HG03108 (cell line): ENCODE results near the gene CELSR3.

Experiments
- ATAC-seq: cut with Tn5 transposase; IDR thresholded peaks from one replicate; pipeline ENCODE4 v1.9.1; 2021; ENCODE audit warnings: moderate library complexity; ENCODE audit not compliant: unreplicated experiment

Gene CELSR3

GRCh38 chr3:48661501-48662144, 1.1 kb downstream of the CELSR3 start:
- no peak for ATAC-seq

DNA sequence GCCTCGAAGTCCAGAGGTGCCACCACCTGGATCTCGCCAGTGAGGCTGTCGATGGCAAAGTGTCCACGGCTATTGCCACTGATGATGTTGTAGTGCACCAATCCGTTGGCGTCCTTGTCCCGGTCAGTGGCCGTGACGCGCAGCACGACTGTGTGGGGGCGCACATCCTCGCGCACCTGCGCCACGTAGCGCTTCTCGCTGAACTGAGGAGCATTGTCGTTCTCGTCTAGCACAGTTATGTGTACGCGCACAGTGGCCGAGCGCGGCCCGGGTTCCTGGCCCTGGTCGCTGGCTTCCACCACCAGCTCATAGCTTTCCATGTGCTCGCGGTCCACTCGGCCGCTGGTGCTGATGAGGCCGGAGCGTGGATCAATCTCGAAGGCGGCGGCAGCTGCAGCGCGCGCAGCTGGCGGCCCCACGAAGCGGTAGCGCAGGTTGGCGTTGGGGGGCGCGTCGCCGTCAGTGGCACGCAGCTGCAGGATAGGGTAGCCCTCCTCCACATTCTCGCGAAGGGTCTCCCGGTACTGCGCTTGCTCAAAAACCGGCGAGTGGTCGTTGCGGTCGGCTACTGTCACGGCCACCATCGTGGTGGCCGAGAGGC, 1.8 kb downstream of the CELSR3 start:
- ATAC-seq: no peak

DNA sequence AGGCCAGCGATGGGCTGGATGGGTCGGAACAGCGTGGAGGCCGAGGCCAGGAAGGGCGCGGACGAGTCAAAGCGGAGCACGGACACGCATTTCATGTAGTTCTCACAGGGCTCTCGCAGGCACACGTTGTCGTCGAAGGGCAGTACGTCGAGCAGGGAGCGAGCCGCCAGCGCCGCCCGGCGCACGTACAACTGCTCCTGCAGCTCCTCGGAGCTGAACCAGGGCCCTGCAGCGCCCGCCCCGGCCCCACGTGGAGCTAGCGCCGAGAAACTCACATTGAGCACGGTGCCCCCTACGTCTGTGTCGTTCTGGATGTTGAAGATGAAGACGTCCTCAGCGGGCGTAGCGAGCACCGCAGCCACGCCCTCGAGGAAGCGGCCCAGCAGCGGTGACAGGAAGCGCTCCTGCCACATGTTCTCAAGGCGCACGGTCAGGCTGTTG, 5.8 kb downstream of the CELSR3 start:
- no peak for ATAC-seq

- peak; percentile 47 for ATAC-seq
Observed at GRCh38 chr3:48656061-48656840, 6.4 kb downstream of the CELSR3 start.

GRCh38 chr3:48655606-48656005, 7.1 kb downstream of the CELSR3 start:
- ATAC-seq: no peak

- ATAC-seq: no peak
Observed at GRCh38 chr3:48655063-48655462, 7.6 kb downstream of the CELSR3 start.

- ATAC-seq: no peak
Observed at GRCh38 chr3:48652923-48653715, 9.6 kb downstream of the CELSR3 start.

GRCh38 chr3:48651771-48652170, 10.9 kb downstream of the CELSR3 start:
- no peak for ATAC-seq

DNA sequence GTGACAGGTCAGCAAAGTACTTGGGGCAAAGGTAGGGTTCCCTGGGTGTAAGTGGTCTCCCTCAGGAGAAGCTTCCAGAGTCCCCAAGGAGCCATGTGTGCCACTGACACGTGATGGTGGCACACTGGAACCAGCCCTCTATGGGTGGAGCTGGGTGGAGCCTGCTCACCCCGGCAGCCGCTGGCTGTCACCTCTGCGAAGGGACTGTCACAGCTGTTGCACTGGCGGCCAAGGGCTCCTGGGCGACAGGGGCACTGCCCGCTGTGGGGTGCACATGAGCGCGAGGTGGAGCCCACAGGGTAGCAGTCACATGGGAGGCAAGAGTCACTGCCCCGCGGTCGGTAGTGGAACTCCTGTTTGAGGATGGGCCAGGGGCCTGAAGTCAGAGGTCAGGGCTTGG, 12.0 kb downstream of the CELSR3 start:
- no peak for ATAC-seq

DNA sequence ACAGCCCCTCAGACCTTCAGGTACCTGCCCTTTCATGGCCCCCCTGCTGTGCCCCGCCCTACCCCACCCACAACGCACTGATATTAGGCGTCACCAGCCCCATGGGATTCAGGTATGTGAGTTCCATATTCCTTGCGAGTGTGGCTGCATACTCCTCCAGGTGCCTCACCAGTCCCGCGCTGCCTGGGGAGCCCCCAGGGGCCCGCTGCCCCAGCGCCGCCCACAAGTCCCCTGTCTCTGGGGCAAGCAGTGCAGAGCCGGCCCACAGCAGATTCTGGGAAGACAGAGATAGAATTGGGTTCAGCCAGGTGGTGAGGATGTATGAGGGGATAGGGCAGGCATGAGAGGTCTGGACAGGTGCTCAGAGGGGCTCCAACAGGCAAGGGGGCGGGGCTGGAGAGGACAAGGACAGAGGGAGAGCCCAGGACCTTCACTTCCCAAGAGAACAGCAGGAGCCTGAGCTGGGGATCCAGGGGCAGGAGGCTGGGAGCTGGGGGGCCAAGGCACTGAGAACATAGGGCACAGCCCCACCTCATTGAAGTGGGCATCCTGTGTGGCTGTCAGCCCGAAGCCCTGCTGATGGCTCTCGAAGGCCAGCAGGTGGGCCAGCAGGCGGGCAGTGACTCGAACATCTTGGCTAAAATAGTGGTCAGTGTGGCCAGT, 14.4 kb downstream of the CELSR3 start:
- ATAC-seq: no peak

GRCh38 chr3:48647714-48648113, 15.0 kb downstream of the CELSR3 start:
- ATAC-seq: no peak

DNA sequence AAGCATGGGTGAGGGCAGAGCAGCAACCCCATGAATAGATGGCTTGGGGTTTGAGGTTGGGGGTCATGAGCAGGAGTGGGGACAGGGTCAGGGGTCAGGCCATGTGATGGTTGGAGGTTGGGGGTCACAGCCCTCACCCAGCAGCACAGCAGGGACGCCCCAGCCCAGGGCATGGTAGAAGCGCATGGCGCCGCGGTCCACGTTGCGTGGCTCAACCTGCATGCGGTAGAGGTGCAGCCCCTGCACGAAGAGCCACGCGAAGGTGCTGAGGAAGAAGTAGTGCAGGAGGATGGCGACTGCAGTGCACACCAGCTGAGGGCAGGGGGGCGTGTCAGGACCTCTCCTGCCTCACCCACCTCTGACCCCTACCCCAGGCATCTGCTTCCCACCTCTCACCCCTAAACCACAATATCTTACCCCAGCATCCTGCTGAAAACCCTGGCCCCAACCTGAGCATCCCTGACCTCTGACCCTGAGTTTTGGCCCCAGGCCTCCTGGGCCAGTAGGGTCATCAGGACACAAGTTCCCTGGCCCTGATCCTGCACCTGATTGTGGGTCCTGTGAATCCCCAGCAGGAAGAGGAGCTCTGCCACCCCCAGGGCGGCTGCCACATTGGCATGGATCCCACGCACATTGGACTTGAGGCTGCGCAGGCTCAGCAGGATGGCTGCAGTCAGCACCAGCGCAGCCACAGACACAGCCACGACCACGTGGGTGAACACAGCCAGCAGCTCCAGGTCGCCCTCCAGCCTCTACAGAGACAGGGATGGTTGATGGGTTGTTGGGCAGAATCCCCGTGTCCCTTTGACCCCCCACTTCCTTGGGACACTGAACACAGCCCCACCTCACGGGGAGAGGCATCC, 17.6 kb downstream of the CELSR3 start:
- no peak for ATAC-seq

GRCh38 chr3:48642605-48643004, 20.1 kb downstream of the CELSR3 start:
- ATAC-seq: no peak

DNA sequence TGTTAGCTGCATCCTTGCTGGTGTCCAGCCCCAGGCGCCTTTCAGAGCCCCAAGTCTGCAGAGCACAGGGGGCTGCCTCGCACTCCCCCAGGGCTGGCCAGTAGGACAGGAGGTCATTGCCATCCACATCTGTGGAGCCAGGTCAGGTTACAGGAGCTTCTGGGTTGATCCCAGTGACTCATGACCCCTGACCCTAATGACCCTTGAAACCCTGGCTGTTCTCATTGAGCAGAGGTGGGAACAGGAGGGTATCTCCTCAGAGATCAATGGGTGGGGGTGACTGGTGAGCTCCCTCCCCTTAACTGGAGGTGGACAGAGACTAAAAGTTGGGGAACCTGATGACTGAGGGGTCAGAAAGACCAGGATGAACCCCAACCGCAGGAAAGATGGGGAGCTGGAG, 21.3 kb downstream of the CELSR3 start:
- no peak for ATAC-seq

DNA sequence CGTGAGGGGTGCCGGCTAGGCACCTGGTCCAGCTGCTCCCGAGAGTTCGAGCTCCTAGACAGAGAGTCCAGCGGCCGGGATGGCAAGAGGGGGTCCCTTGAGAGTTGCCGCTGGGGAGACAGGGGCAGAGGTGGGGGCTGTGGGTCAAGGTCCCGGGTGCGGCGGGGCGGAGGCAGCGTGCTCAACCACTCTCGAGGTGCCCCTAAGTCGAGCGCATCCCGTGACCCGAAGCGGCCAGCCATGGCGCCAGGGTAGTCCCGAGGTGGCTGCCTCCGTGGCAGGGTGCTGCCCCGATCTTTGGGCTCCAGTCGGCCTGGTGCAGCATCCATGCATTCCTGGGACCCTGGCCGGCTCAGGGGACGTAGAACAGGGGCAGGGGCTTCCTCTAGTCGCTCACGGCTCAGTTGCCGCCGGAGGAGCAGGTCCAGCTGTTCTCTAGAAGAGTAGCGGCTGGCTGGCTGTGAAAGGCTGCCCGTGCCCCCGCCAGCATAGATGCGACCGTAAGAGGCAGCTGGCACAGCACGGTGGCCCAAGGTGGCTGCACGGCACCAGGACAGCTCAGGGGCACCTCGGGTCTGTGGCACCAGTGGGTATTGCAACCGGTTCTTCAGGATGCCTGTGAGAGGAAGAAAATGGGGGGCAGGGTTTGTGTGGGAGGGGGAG, 22.6 kb downstream of the CELSR3 start:
- no peak for ATAC-seq

DNA sequence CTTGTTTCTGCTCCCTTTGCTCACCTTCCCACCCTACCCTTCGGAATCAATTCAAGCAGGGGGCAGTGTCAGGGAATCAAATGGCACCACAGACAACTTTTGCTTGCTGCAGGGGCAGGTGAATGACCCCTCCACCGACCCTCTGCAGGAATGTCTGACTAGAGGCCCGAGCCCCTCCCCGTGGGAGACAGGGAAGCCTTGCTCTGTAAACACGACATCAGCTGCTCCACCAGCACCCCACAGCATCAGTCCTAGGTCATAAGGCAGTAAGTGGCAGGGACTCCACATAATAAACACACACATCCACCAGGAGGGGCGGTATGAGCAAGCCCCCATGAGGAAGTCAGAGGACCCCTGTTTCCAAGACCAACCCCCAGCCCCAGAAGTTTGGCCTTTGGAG, 25.4 kb downstream of the CELSR3 start:
- no peak for ATAC-seq

DNA sequence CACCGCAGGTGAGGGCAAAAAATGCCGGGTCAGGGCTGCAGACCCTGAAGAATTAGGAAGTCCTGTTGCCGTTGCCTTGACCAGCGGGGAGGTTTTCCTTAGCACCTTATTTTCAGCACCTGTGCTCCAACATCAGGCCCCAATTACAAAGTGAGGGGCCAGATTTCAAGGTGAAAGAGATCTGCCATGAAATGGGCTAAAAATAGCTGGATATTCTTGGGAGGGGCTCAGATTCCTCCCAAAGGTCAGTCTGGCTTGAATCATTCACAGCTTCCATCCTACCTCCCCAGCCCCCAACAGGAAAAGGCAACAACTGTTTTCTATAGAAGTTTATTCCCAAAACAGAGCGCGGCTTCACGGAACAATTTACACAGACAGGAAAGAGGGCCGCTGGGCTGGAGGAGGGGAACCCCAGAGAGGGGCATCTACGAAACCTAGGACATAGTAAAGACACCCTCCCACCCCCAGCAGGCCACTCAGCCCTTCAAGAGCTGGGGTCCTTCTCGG, 26.5 kb downstream of the CELSR3 start:
- ATAC-seq: no peak

DNA sequence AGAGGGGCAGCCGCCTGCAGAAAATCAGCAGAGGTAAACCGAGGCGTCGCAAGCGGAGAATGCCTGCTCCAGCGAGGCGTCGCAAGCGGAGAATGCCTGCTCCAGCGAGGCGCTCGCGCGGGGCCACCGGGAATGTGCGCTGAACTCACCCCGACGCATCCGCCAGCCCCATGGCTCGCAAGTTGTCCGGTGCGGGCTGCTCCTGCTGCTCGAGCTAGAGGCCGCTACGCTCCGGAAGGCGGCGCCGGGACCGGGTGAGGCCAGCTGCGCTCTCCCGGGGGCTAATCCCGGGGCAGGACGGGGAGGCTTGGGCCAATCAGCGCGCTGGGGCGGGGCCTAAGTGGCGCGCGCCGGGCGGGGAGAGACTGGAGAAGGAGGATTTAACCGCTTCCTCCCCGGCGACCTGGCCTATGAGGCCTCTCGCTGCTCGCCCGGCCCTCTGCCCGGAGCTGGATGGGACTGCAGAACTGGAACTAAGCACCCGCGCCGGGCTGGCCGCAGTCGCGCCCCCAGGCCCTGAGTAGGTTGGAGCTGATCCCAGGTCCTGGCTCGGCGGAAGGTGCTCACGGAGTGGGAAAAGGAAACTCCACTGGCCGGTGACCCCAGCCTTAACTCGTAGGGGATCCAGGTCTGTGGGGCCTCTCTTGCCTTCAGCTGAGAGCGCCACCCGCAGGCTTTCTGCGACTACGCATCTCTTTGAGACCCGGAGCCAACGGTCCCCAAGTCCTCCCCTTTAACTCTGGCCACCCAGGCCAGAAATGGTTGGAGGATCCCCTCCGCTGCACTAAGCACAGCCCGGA, 27.3 kb downstream of the CELSR3 start, which contains the start of gene SLC26A6:
SLC26A6 (minus strand) TSS at position 240 of the 800 bp plus-strand sequence; CDS start at position 172, 68 bp downstream.
- peak; percentile 88 for ATAC-seq
